WTC11 (cell line): ENCODE measurements around the gene WNT10A. TPM values are rescaled to one million over a fixed set of nuclear protein-coding genes. Genes with fewer than 3 reads are reported as not detected.

Experiments
- ATAC-seq: fragments of 200-7000 bp; cut with Tn5 transposase; 2 replicates; pipeline ENCODE4 v1.10.0; 2021; ENCODE audit warnings: mild to moderate bottlenecking, moderate library complexity
- CTCF ChIA-PET: fragments of 300-600 bp; sonication (Branson Sonifier 250); formaldehyde crosslinking; loops from one replicate; lab custom pipeline; 2021; ENCODE audit warnings: antibody characterized with exemption; lab: Charles Lee
- POLR2A ChIA-PET: fragments of 350-600 bp; sonication (Branson Sonifier 250); formaldehyde crosslinking; loops from one replicate; lab custom pipeline; 2021; ENCODE audit warnings: antibody characterized with exemption; lab: Charles Lee
- DNase-seq: peaks from one replicate; pipeline ENCODE4 v3.0.0; 2021; ENCODE audit warnings: low spot score
- H3K27ac Mint-ChIP-seq: 2 replicates; pipeline ENCODE4 v1.8.0; 2021; ENCODE audit warnings: mixed read lengths
- H3K27me3 Mint-ChIP-seq: 2 replicates; pipeline ENCODE4 v1.8.0; 2021; ENCODE audit warnings: low read depth, mild to moderate bottlenecking, moderate library complexity, mixed read lengths
- H3K36me3 Mint-ChIP-seq: 2 replicates; pipeline ENCODE4 v1.8.0; 2021; ENCODE audit warnings: mixed read lengths
- H3K4me1 Mint-ChIP-seq: 2 replicates; pipeline ENCODE4 v1.8.0; 2022; ENCODE audit warnings: mixed read lengths
- H3K4me3 Mint-ChIP-seq: 2 replicates; pipeline ENCODE4 v1.8.0; 2021; ENCODE audit warnings: mild to moderate bottlenecking, moderate library complexity, mixed read lengths
- H3K9me3 Mint-ChIP-seq: 2 replicates; pipeline ENCODE4 v1.8.0; 2021; ENCODE audit warnings: mixed read lengths
- AFF4 ChIP-seq: sonication (generic); formaldehyde crosslinking; IDR thresholded peaks from 2 replicates; pipeline ENCODE4 v1.8.1; 2023; ENCODE audit warnings: mild to moderate bottlenecking, missing genetic modification reagents, borderline replicate concordance
- E2F4 ChIP-seq: sonication (generic); formaldehyde crosslinking; IDR thresholded peaks from 2 replicates; pipeline ENCODE4 v1.8.1; 2022; ENCODE audit warnings: low read depth, mild to moderate bottlenecking, moderate library complexity, missing genetic modification reagents, borderline replicate concordance
- ESRRA ChIP-seq: sonication (generic); formaldehyde crosslinking; IDR thresholded peaks from 2 replicates; pipeline ENCODE4 v1.8.1; 2022; ENCODE audit warnings: mild to moderate bottlenecking, missing genetic modification reagents, borderline replicate concordance
- ETV6 ChIP-seq: sonication (generic); formaldehyde crosslinking; IDR thresholded peaks from 2 replicates; pipeline ENCODE4 v1.8.1; 2022; ENCODE audit warnings: mild to moderate bottlenecking, missing genetic modification reagents
- FOXP4 ChIP-seq: sonication (generic); formaldehyde crosslinking; IDR thresholded peaks from 2 replicates; pipeline ENCODE4 v1.8.0; 2022; ENCODE audit warnings: mild to moderate bottlenecking, missing genetic modification reagents
- GTF2I ChIP-seq: fragments of 250-450 bp; sonication (Bioruptor Pico); conservative IDR thresholded peaks from 2 replicates; pipeline ENCODE4 v1.4.0; 2021; ENCODE audit warnings: mild to moderate bottlenecking
- IRF1 ChIP-seq: sonication (generic); formaldehyde crosslinking; IDR thresholded peaks from 2 replicates; pipeline ENCODE4 v1.8.0; 2023; ENCODE audit warnings: missing genetic modification reagents
- NFE2L1 ChIP-seq: sonication (generic); formaldehyde crosslinking; IDR thresholded peaks from 2 replicates; pipeline ENCODE4 v1.8.1; 2023; ENCODE audit warnings: missing genetic modification reagents
- OVOL2 ChIP-seq: fragments of 250-450 bp; sonication (Bioruptor Pico); IDR thresholded peaks from 2 replicates; pipeline ENCODE4 v1.9.0; 2021; ENCODE audit warnings: mild to moderate bottlenecking, borderline replicate concordance
- PRRX2 ChIP-seq: fragments of 250-450 bp; sonication (Bioruptor Pico); IDR thresholded peaks from 2 replicates; pipeline ENCODE4 v1.8.0; 2021; ENCODE audit warnings: mild to moderate bottlenecking
- SMAD3 ChIP-seq: sonication (generic); formaldehyde crosslinking; IDR thresholded peaks from 2 replicates; pipeline ENCODE4 v1.8.0; 2022; ENCODE audit warnings: missing genetic modification reagents, mild to moderate bottlenecking, borderline replicate concordance
- SP1 ChIP-seq: sonication (generic); formaldehyde crosslinking; conservative IDR thresholded peaks from 2 replicates; pipeline ENCODE4 v1.8.1; 2022; ENCODE audit warnings: missing genetic modification reagents
- TCF7 ChIP-seq: sonication (generic); formaldehyde crosslinking; IDR thresholded peaks from 2 replicates; pipeline ENCODE4 v1.8.0; 2022; ENCODE audit warnings: mild to moderate bottlenecking, low read depth, missing genetic modification reagents, moderate library complexity
- TEAD1 ChIP-seq: sonication (generic); formaldehyde crosslinking; IDR thresholded peaks from 2 replicates; pipeline ENCODE4 v1.8.0; 2022; ENCODE audit warnings: mild to moderate bottlenecking, missing genetic modification reagents
- TEAD4 ChIP-seq: sonication (generic); formaldehyde crosslinking; IDR thresholded peaks from 2 replicates; pipeline ENCODE4 v1.8.0; 2022; ENCODE audit warnings: mild to moderate bottlenecking, missing genetic modification reagents
- TP53 ChIP-seq: sonication (generic); formaldehyde crosslinking; IDR thresholded peaks from 2 replicates; pipeline ENCODE4 v1.8.1; 2023; ENCODE audit warnings: mild to moderate bottlenecking, missing genetic modification reagents
- ZBTB43 ChIP-seq: sonication (generic); formaldehyde crosslinking; IDR thresholded peaks from 2 replicates; pipeline ENCODE4 v1.8.1; 2023; ENCODE audit warnings: mild to moderate bottlenecking, missing genetic modification reagents
- ZNF232 ChIP-seq: sonication (generic); formaldehyde crosslinking; IDR thresholded peaks from 2 replicates; pipeline ENCODE4 v1.8.0; 2022; ENCODE audit warnings: mild to moderate bottlenecking, missing genetic modification reagents
- ZNF263 ChIP-seq: sonication (generic); formaldehyde crosslinking; IDR thresholded peaks from 2 replicates; pipeline ENCODE4 v1.8.1; 2022; ENCODE audit warnings: low read depth, mild to moderate bottlenecking, moderate library complexity, missing genetic modification reagents
- ZNF512 ChIP-seq: sonication (generic); formaldehyde crosslinking; IDR thresholded peaks from 2 replicates; pipeline ENCODE4 v1.8.1; 2022; ENCODE audit warnings: missing genetic modification reagents, borderline replicate concordance
- ZNF671 ChIP-seq: fragments of 250-450 bp; sonication (Bioruptor Pico); IDR thresholded peaks from 2 replicates; pipeline ENCODE4 v1.8.0; 2021; ENCODE audit warnings: mild to moderate bottlenecking
- total RNA-seq: library from RNA; stranded (reverse); gene quantifications from 3 replicates; pipeline ENCODE4 v1.2.3, GENCODE V29; 2021

The WNT10A gene
- total RNA-seq, 1 experiment from 2014 or later = not detected

- no peak for TF ChIP-seq E2F4 (CRISPR knock-in tag)
Observed at GRCh38 chr2:218878486-218878885, 2.2 kb upstream of the WNT10A start (continued).

GRCh38 chr2:218878926-218879761 lies 1.5 kb upstream of the WNT10A start:
- Mint-ChIP-seq H3K4me1 (peaks cover 16% of the 10 kb centered on the region), H3K9me3 (no peaks in the 10 kb centered on the region), H3K27me3 (peaks cover 97% of the 10 kb centered on the region), H3K27ac (no peak overlapping the region), H3K36me3 (no peaks in the 10 kb centered on the region)
- CTCF ChIA-PET = interaction anchor here (0.9 to 17.9 kb wide), 8 partner anchors 8 to 123 kb away, joined by 3 to 422 read pairs (median 4); no protein-coding TSS in a partner anchor
- ATAC-seq (no peak), DNase-seq (no peak)
- POLR2A ChIA-PET = no interaction called here
- TF ChIP-seq GTF2I (CRISPR knock-in tag) (peak; percentile 73; the same call in 1 of the 2 replicates), NFE2L1 (no peak)
- TF ChIP-seq, all 79 proteins: peak for 1
- peak overlapping the region; percentile 59 for H3K4me3 Mint-ChIP-seq

- CTCF ChIA-PET = interaction anchor here (0.9 to 17.9 kb wide), 3 partner anchors 9 to 101 kb away, joined by 3 to 422 read pairs (median 98); no protein-coding TSS in a partner anchor
- peak overlapping the region; percentile 59 for H3K4me3 Mint-ChIP-seq
- no peak for ATAC-seq
- H3K27me3 Mint-ChIP-seq = peaks cover 97% of the 10 kb centered on the region
- no peaks in the 10 kb centered on the region for H3K9me3 Mint-ChIP-seq
- TF ChIP-seq ZNF263 (CRISPR knock-in tag) (no peak), FOXP4 (CRISPR knock-in tag) (no peak), AFF4 (CRISPR knock-in tag) (no peak), PRRX2 (CRISPR knock-in tag) (no peak), ZNF671 (CRISPR knock-in tag) (no peak), OVOL2 (CRISPR knock-in tag) (no peak), TEAD4 (CRISPR knock-in tag) (no peak), IRF1 (CRISPR knock-in tag) (no peak), ESRRA (CRISPR knock-in tag) (no peak), TP53 (CRISPR knock-in tag) (no peak), TEAD1 (no peak), SP1 (no peak), ZBTB43 (CRISPR knock-in tag) (no peak), ETV6 (no peak), ZNF512 (CRISPR knock-in tag) (no peak), ZNF232 (CRISPR knock-in tag) (no peak), SMAD3 (no peak), TCF7 (CRISPR knock-in tag) (no peak)
- peaks cover 16% of the 10 kb centered on the region for H3K4me1 Mint-ChIP-seq
- H3K36me3 Mint-ChIP-seq = no peaks in the 10 kb centered on the region
- no peak overlapping the region for H3K27ac Mint-ChIP-seq
- DNase-seq = no peak
- POLR2A ChIA-PET = no interaction called here
Observed at GRCh38 chr2:218879776-218880101, 913 bp upstream of the WNT10A start.
